Upper lobe of left lung (tissue), 4 donors: ENCODE measurements around the gene TRPM5.

Experiments
- EP300 ChIP-seq, 4 donors: sonication (generic); formaldehyde crosslinking; IDR thresholded peaks; one replicate each; pipeline ENCODE4 v1.5.1; 2017; ENCODE audit warnings: antibody characterized with exemption in 4 of 4, control low read depth in 2 of 4
- POLR2A ChIP-seq, 4 donors: fragments of 450-650 bp; IDR thresholded peaks; one replicate each; pipeline ENCODE4 v1.5.1; 2016 to 2017; ENCODE audit warnings: antibody characterized with exemption in 4 of 4, mild to moderate bottlenecking in 2 of 4
- POLR2AphosphoS5 ChIP-seq, 2 donors: sonication (generic); formaldehyde crosslinking; IDR thresholded peaks; one replicate each; pipeline ENCODE4 v1.5.1; 2017; ENCODE audit warnings: antibody characterized with exemption in 2 of 2
- TF ChIP-seq, protein P1 (sequence below), 6 experiments: fragments of 450-650 bp in 4 of 6; fragments of 200-600 bp in 2 of 6; sonication (generic) in 2 of 6; IDR thresholded peaks; one replicate each; pipeline ENCODE4 v1.5.1; 2016 to 2019; ENCODE audit warnings: antibody characterized with exemption in 6 of 6

DNA sequence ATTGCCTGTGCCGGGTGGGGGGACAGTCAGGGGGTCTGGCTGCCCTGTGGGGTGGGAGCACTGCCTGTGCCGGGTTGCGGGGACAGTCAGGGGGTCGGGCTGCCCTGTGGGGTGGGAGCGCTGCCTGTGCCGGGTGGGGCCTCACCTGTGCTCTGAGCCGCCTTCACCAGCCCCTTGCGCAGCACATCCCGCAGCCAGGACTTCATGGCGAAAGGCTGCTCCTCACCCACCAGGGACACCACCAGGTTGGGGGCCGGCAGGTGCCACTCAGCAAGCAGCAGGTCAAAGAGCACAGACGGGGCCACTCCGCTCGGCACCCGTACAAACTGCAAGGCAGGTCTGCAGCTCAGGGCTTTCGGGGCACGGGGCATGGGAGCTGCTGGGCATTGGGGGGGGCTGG, 22.3 kb downstream of the TRPM5 start:
- TF ChIP-seq, protein P1, sequence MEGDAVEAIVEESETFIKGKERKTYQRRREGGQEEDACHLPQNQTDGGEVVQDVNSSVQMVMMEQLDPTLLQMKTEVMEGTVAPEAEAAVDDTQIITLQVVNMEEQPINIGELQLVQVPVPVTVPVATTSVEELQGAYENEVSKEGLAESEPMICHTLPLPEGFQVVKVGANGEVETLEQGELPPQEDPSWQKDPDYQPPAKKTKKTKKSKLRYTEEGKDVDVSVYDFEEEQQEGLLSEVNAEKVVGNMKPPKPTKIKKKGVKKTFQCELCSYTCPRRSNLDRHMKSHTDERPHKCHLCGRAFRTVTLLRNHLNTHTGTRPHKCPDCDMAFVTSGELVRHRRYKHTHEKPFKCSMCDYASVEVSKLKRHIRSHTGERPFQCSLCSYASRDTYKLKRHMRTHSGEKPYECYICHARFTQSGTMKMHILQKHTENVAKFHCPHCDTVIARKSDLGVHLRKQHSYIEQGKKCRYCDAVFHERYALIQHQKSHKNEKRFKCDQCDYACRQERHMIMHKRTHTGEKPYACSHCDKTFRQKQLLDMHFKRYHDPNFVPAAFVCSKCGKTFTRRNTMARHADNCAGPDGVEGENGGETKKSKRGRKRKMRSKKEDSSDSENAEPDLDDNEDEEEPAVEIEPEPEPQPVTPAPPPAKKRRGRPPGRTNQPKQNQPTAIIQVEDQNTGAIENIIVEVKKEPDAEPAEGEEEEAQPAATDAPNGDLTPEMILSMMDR (IDR thresholded peaks at IDR 0.05): no peak
- TF ChIP-seq POLR2AphosphoS5 (IDR thresholded peaks at IDR 0.05): no peak
- TF ChIP-seq POLR2A (IDR thresholded peaks at IDR 0.05): no peak
- no peak for TF ChIP-seq EP300 (IDR thresholded peaks at IDR 0.05)
